Neutrophil (primary cell): ENCODE measurements around the gene BRDT.

Source experiments
- H3K27ac ChIP-seq: fragments of 200-600 bp; sonication (generic); 2 replicates; pipeline ENCODE4 v1.5.1; 2016; ENCODE audit warnings: mild to moderate bottlenecking, moderate library complexity
- H3K27me3 ChIP-seq: fragments of 200-600 bp; sonication (generic); 2 replicates; pipeline ENCODE4 v1.6.0; 2016; ENCODE audit warnings: mild to moderate bottlenecking
- H3K36me3 ChIP-seq: fragments of 200-600 bp; sonication (generic); 2 replicates; pipeline ENCODE4 v1.5.1; 2017
- H3K4me1 ChIP-seq, 2 experiments: fragments of 200-600 bp in 1 of 2; sonication (generic) in 1 of 2; 1 replicate in 1 of 2; 2 replicates in 1 of 2; pipeline versions ENCODE4 v1.5.1 to v1.6.1; 2013 to 2016; ENCODE audit warnings: low read depth in 1 of 2, low read length in 1 of 2, mild to moderate bottlenecking in 1 of 2, moderate library complexity in 1 of 2; ENCODE audit not compliant: control insufficient read depth in 1 of 2, insufficient read depth in 1 of 2
- H3K4me3 ChIP-seq, 2 experiments: fragments of 200-600 bp in 1 of 2; sonication (generic) in 1 of 2; 1 replicate in 1 of 2; 2 replicates in 1 of 2; pipeline ENCODE4 v1.5.1; 2013 to 2016; ENCODE audit warnings: low read depth in 1 of 2, low read length in 1 of 2, mild to moderate bottlenecking in 1 of 2, moderate library complexity in 1 of 2
- H3K9me3 ChIP-seq: fragments of 200-600 bp; sonication (generic); 2 replicates; pipeline ENCODE4 v1.5.1; 2016
- CTCF ChIP-seq: fragments of 200-600 bp; sonication (generic); IDR thresholded peaks from 2 replicates; pipeline ENCODE4 v1.5.1; 2016; ENCODE audit warnings: antibody characterized with exemption

BRDT gene

DNA sequence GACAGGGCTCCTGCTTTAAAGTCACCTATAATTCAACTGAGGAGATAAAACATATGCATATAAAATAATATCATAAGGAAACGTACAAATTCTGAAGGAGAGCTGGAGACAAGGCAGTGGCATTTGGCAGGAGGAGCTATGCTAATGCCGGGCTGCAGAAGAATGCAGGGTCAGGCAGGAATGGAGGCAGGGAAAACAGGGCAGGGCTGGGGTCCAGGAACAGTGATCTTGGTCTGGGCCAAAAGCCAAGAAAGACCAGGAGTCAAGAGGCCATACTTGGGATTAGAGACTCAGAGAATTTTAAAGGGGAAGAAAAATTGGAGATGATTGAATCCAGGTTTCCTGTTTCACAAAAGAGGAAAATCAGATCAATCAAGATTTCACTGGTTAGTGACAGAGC, 20.0 kb upstream of the BRDT start:
- Histone ChIP-seq H3K36me3 (no peaks in the 10 kb centered on the region), H3K27me3 (no peaks in the 10 kb centered on the region), H3K4me3 (no peak overlapping the region), H3K9me3 (no peaks in the 10 kb centered on the region), H3K4me1 (no peaks in the 10 kb centered on the region), H3K27ac (no peak overlapping the region)
- no peak for TF ChIP-seq CTCF

GRCh38 chr1:91937613-91938012, 11.6 kb upstream of the BRDT start:
- Histone ChIP-seq H3K27ac (no peak overlapping the region), H3K9me3 (no peaks in the 10 kb centered on the region), H3K36me3 (no peaks in the 10 kb centered on the region), H3K4me1 (no peaks in the 10 kb centered on the region), H3K4me3 (no peak overlapping the region), H3K27me3 (no peaks in the 10 kb centered on the region)
- TF ChIP-seq CTCF: no peak

DNA sequence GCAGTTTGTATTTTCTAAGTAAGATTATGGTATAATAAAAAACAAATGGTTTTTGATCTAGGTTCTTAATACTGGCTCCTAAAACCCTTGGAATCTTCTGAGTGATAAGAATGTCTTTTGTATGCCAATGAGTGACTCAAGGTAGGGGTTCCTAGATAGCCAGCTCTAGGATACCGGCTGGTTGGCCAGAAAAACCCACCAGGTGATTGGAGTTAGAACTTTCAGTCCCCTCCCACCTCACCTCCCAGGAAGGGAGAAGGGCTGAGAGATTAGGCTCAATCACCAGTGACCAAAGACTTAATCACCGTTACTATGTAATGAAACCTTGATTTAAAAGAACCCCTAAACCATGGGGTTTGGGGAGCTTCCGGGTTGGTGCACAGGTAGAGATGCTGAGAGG, 8.7 kb upstream of the BRDT start:
- Histone ChIP-seq H3K4me3 (no peak overlapping the region), H3K4me1 (no peaks in the 10 kb centered on the region), H3K36me3 (no peaks in the 10 kb centered on the region), H3K9me3 (no peaks in the 10 kb centered on the region), H3K27me3 (no peaks in the 10 kb centered on the region), H3K27ac (no peak overlapping the region)
- TF ChIP-seq CTCF: no peak

GRCh38 chr1:91944087-91944486, 5.1 kb upstream of the BRDT start:
- no peak for TF ChIP-seq CTCF
- no peaks in the 10 kb centered on the region for H3K9me3 ChIP-seq

DNA sequence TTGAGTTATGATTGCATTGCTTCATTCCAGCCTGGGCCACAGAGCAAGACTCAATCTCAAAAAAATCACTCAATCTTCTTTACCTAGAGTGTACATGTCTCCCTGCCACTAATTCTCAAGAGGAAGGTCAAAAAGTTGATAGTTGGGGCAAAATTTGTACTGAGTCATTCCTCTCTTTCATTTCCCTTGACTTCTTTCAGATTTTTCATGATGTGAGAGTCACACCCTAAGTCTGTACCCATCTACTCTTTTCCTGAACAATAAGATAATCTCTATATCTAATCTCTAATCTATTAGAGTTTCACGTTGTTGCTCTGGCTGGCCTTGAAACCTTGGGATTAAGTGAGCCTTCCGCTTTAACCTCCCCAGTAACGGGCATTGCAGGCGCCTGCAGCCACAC, 1.1 kb upstream of the BRDT start:
- H3K27ac ChIP-seq: no peak overlapping the region
- no peak for TF ChIP-seq CTCF
- no peak overlapping the region for H3K4me3 ChIP-seq
- H3K9me3 ChIP-seq: no peaks in the 10 kb centered on the region
- peaks cover 6% of the 10 kb centered on the region for H3K27me3 ChIP-seq
- H3K4me1 ChIP-seq: no peaks in the 10 kb centered on the region
- H3K36me3 ChIP-seq: no peaks in the 10 kb centered on the region

More at GRCh38 chr1:91944087-91944486, 5.1 kb upstream of the BRDT start:
- Histone ChIP-seq H3K36me3 (no peaks in the 10 kb centered on the region), H3K27me3 (peaks cover 6% of the 10 kb centered on the region), H3K4me1 (no peaks in the 10 kb centered on the region), H3K27ac (no peak overlapping the region), H3K4me3 (no peak overlapping the region)
